ENCODE measurements around the gene APOL5. TPM values are rescaled to one million over a fixed set of nuclear protein-coding genes. Genes with fewer than 3 reads are reported as not detected.

Gene APOL5
- total RNA-seq, 2 experiments from 2014 or later: not detected

GRCh38 chr22:35721960-35722359 is 4.3 kb downstream of the APOL5 start:
- Mint-ChIP-seq H3K36me3 (ENCODE audit: low read depth) (no peaks in the 10 kb centered on the region), H3K27ac (no peak overlapping the region), H3K4me1 (ENCODE audit: low read depth) (no peaks in the 10 kb centered on the region), H3K9me3 (no peaks in the 10 kb centered on the region), H3K4me3 (no peak overlapping the region), H3K27me3 (no peaks in the 10 kb centered on the region)
- ATAC-seq (ENCODE audit: poor library complexity) (no peak), DNase-seq (no peak)
- H3K27me3 ChIP-seq (ENCODE audit: control insufficient read depth in 1 of 2, insufficient read depth in 2 of 2, low read length in 2 of 2): no peaks in the 10 kb centered on the region
- ChIA-PET CTCF (no interaction called here), POLR2A (no interaction called here)
- no peak overlapping the region for H3K27ac ChIP-seq (ENCODE audit: low read depth in 1 of 2, low read length in 2 of 2)
- no peaks in the 10 kb centered on the region for H3K9me3 ChIP-seq (ENCODE audit: control insufficient read depth in 1 of 2, insufficient read depth in 1 of 2, low read length in 2 of 2)
- H3K36me3 ChIP-seq (ENCODE audit: insufficient read depth, low read length): no peaks in the 10 kb centered on the region
- intact Hi-C loops (cut with DNase I, micrococcal nuclease): no loop called here
- H3K4me3 ChIP-seq (ENCODE audit: low read length): no peak overlapping the region
- no peak for TF ChIP-seq CTCF (IDR thresholded peaks at IDR 0.05)
- no peaks in the 10 kb centered on the region for H3K4me1 ChIP-seq (ENCODE audit: insufficient read depth, low read length)

DNA sequence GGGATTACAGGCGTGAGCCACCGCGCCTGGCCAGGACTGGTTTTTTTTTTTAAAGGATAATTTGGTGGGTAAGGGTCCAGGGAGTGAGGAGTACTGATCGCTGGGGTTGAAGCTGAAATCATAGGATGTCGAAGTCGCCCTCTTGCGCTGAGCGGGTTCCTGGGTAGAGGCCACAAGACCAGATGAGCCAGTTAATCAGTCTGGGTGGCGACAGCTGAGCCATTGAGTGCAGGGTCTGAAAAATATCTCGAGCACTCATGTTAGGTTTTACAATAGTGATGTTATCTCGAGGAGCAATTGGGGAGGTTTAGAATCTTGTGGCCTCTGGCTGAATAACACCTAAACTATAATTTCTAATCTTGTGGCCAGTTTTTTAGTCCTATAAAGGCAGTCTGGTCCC is 7.8 kb downstream of the APOL5 start:
- DNase-seq: no peak
- CTCF ChIA-PET: no interaction called here

DNA sequence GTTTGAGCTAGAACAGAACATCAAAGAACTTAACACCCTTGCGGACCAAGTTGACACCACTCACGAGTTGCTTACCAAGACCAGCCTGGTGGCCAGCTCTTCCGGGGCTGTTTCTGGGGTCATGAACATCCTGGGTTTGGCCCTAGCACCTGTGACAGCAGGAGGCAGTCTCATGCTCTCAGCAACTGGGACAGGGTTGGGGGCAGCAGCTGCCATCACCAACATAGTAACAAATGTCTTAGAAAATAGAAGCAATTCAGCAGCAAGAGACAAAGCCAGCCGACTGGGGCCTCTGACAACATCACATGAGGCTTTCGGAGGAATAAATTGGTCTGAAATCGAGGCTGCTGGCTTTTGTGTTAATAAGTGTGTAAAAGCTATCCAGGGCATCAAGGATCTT is 8.7 kb downstream of the APOL5 start:
- no peak for ATAC-seq (ENCODE audit: poor library complexity)
- ChIA-PET POLR2A (no interaction called here), CTCF (no interaction called here)
- H3K4me1 ChIP-seq (ENCODE audit: insufficient read depth, low read length): no peaks in the 10 kb centered on the region
- Mint-ChIP-seq H3K4me1 (ENCODE audit: low read depth) (no peaks in the 10 kb centered on the region), H3K9me3 (no peaks in the 10 kb centered on the region), H3K4me3 (no peak overlapping the region), H3K27me3 (peaks cover 4% of the 10 kb centered on the region), H3K27ac (no peak overlapping the region), H3K36me3 (ENCODE audit: low read depth) (no peaks in the 10 kb centered on the region)
- DNase-seq: no peak
- no peaks in the 10 kb centered on the region for H3K27me3 ChIP-seq (ENCODE audit: control insufficient read depth in 1 of 2, insufficient read depth in 2 of 2, low read length in 2 of 2)
- H3K9me3 ChIP-seq (ENCODE audit: control insufficient read depth in 1 of 2, insufficient read depth in 1 of 2, low read length in 2 of 2): no peaks in the 10 kb centered on the region
- no peaks in the 10 kb centered on the region for H3K36me3 ChIP-seq (ENCODE audit: insufficient read depth, low read length)
- intact Hi-C loops (cut with DNase I, micrococcal nuclease): no loop called here
- no peak overlapping the region for H3K4me3 ChIP-seq (ENCODE audit: low read length)
- TF ChIP-seq CTCF (IDR thresholded peaks at IDR 0.05): no peak
- H3K27ac ChIP-seq (ENCODE audit: low read depth in 1 of 2, low read length in 2 of 2): no peak overlapping the region

More for the DNA sequence above, 7.8 kb downstream of the APOL5 start:
- Histone ChIP-seq H3K9me3 (ENCODE audit: control insufficient read depth in 1 of 2, insufficient read depth in 1 of 2, low read length in 2 of 2) (no peaks in the 10 kb centered on the region), H3K27ac (ENCODE audit: low read depth in 1 of 2, low read length in 2 of 2) (no peak overlapping the region), H3K4me3 (ENCODE audit: low read length) (no peak overlapping the region), H3K27me3 (ENCODE audit: control insufficient read depth in 1 of 2, insufficient read depth in 2 of 2, low read length in 2 of 2) (no peaks in the 10 kb centered on the region), H3K4me1 (ENCODE audit: insufficient read depth, low read length) (no peaks in the 10 kb centered on the region), H3K36me3 (ENCODE audit: insufficient read depth, low read length) (no peaks in the 10 kb centered on the region)
- no peaks in the 10 kb centered on the region for H3K27me3 Mint-ChIP-seq
- no peaks in the 10 kb centered on the region for H3K4me1 Mint-ChIP-seq (ENCODE audit: low read depth)
- no peak for TF ChIP-seq CTCF (IDR thresholded peaks at IDR 0.05)
- no peak overlapping the region for H3K27ac Mint-ChIP-seq
- H3K9me3 Mint-ChIP-seq: no peaks in the 10 kb centered on the region
- intact Hi-C loops (cut with DNase I, micrococcal nuclease): no loop called here
- POLR2A ChIA-PET: no interaction called here
- ATAC-seq (ENCODE audit: poor library complexity): no peak
- H3K36me3 Mint-ChIP-seq (ENCODE audit: low read depth): no peaks in the 10 kb centered on the region
- no peak overlapping the region for H3K4me3 Mint-ChIP-seq
